Loucy (cell line): ENCODE measurements around the gene RAI14.

Experiments
- H2AFZ ChIP-seq: fragments of 200-600 bp; sonication (generic); 2 replicates; pipeline ENCODE4 v1.6.0; 2016; ENCODE audit warnings: antibody characterized with exemption, mild to moderate bottlenecking, low read length, moderate library complexity
- H3F3A ChIP-seq: fragments of 200-600 bp; 2 replicates; pipeline ENCODE4 v1.6.0; 2016; ENCODE audit warnings: antibody characterized with exemption, low read depth, mild to moderate bottlenecking
- H3K27me3 ChIP-seq: fragments of 200-600 bp; sonication (generic); 2 replicates; pipeline ENCODE4 v1.6.1; 2014; ENCODE audit warnings: low read length, mild to moderate bottlenecking; ENCODE audit not compliant: insufficient read depth, poor library complexity, severe bottlenecking
- H3K36me3 ChIP-seq: fragments of 200-600 bp; sonication (generic); 2 replicates; pipeline ENCODE4 v1.6.1; 2016; ENCODE audit warnings: low read length; ENCODE audit not compliant: insufficient read depth
- H3K4me1 ChIP-seq: fragments of 200-600 bp; sonication (generic); 2 replicates; pipeline ENCODE4 v1.5.1; 2014; ENCODE audit warnings: low read length, mild to moderate bottlenecking; ENCODE audit not compliant: insufficient read depth, poor library complexity, severe bottlenecking
- H3K4me2 ChIP-seq: fragments of 200-600 bp; sonication (generic); 2 replicates; pipeline ENCODE4 v1.6.0; 2014; ENCODE audit warnings: antibody characterized with exemption, low read length, low read depth, mild to moderate bottlenecking; ENCODE audit not compliant: poor library complexity, severe bottlenecking
- H3K4me3 ChIP-seq: fragments of 200-600 bp; sonication (generic); 2 replicates; pipeline ENCODE4 v1.5.1; 2014; ENCODE audit warnings: low read length, mild to moderate bottlenecking, mixed read lengths; ENCODE audit not compliant: poor library complexity, severe bottlenecking
- H3K79me2 ChIP-seq: fragments of 200-600 bp; sonication (generic); 2 replicates; pipeline ENCODE4 v1.6.1; 2014; ENCODE audit warnings: low read length; ENCODE audit not compliant: insufficient read depth
- H3K9ac ChIP-seq: fragments of 200-600 bp; sonication (generic); 2 replicates; pipeline ENCODE4 v1.6.0; 2014; ENCODE audit warnings: mild to moderate bottlenecking, low read depth, low read length, moderate library complexity; ENCODE audit not compliant: poor library complexity, severe bottlenecking
- H3K9me2 ChIP-seq: fragments of 200-600 bp; sonication (generic); replicated peaks from 2 replicates; pipeline ENCODE4 v1.6.1; 2016; ENCODE audit warnings: low read depth, low read length, mixed read lengths
- H3K9me3 ChIP-seq: fragments of 200-600 bp; sonication (generic); 2 replicates; pipeline ENCODE4 v1.6.1; 2014; ENCODE audit warnings: mild to moderate bottlenecking, antibody characterized with exemption, low read length, low read depth; ENCODE audit not compliant: insufficient read depth
- H4K20me1 ChIP-seq: fragments of 200-600 bp; sonication (generic); 2 replicates; pipeline ENCODE4 v1.6.0; 2014; ENCODE audit warnings: antibody characterized with exemption, low read length, mild to moderate bottlenecking; ENCODE audit not compliant: insufficient read depth, poor library complexity, severe bottlenecking
- CTCF ChIP-seq: fragments of 200-600 bp; sonication (generic); conservative IDR thresholded peaks from 2 replicates; pipeline ENCODE4 v1.5.1; 2014; ENCODE audit warnings: mild to moderate bottlenecking, antibody characterized with exemption, low read length
- EZH2phosphoT487 ChIP-seq: fragments of 200-600 bp; IDR thresholded peaks from 2 replicates; pipeline ENCODE4 v1.6.1; 2018; ENCODE audit warnings: antibody characterized with exemption, mild to moderate bottlenecking, moderate library complexity, borderline replicate concordance

RAI14 gene

GRCh38 chr5:34767180-34767579 is 111.1 kb downstream of the RAI14 start:
- H3K36me3 ChIP-seq = peaks cover 6% of the 10 kb centered on the region
- no peaks in the 10 kb centered on the region for H3F3A ChIP-seq
- TF ChIP-seq EZH2phosphoT487 (no peak), CTCF (no peak)
- no peaks in the 10 kb centered on the region for H3K9me3 ChIP-seq
- H4K20me1 ChIP-seq = no peaks in the 10 kb centered on the region
- no peaks in the 10 kb centered on the region for H3K9me2 ChIP-seq
- H3K27me3 ChIP-seq = no peaks in the 10 kb centered on the region
- no peaks in the 10 kb centered on the region for H3K79me2 ChIP-seq
- no peak overlapping the region for H2AFZ ChIP-seq
- no peaks in the 10 kb centered on the region for H3K4me1 ChIP-seq
- no peak overlapping the region for H3K4me2 ChIP-seq
- H3K4me3 ChIP-seq = no peak overlapping the region
- no peak overlapping the region for H3K9ac ChIP-seq

- H3K4me3 ChIP-seq = no peak overlapping the region
- H4K20me1 ChIP-seq = no peaks in the 10 kb centered on the region
- no peaks in the 10 kb centered on the region for H3K9me2 ChIP-seq
- no peaks in the 10 kb centered on the region for H3K27me3 ChIP-seq
- H3K36me3 ChIP-seq = no peaks in the 10 kb centered on the region
- no peaks in the 10 kb centered on the region for H3K4me1 ChIP-seq
- H3K79me2 ChIP-seq = no peaks in the 10 kb centered on the region
- H3K9me3 ChIP-seq = peaks cover under 1% of the 10 kb centered on the region; the same call in 1 of the 2 replicates
- H3K9ac ChIP-seq = no peak overlapping the region
- no peak overlapping the region for H2AFZ ChIP-seq
- H3K4me2 ChIP-seq = no peak overlapping the region
- TF ChIP-seq EZH2phosphoT487 (no peak), CTCF (no peak)
- H3F3A ChIP-seq = no peaks in the 10 kb centered on the region
These were observed 114.4 kb downstream of the RAI14 start for GRCh38 chr5:34770486-34770885.

- Histone ChIP-seq H3F3A (no peaks in the 10 kb centered on the region), H3K27me3 (no peaks in the 10 kb centered on the region), H3K9me3 (peaks cover 6% of the 10 kb centered on the region; the same call in 1 of the 2 replicates), H4K20me1 (no peaks in the 10 kb centered on the region), H3K4me3 (no peak overlapping the region), H3K79me2 (no peaks in the 10 kb centered on the region), H3K9ac (no peak overlapping the region), H3K9me2 (no peaks in the 10 kb centered on the region), H2AFZ (no peak overlapping the region), H3K36me3 (no peaks in the 10 kb centered on the region), H3K4me2 (no peak overlapping the region), H3K4me1 (no peaks in the 10 kb centered on the region)
- TF ChIP-seq EZH2phosphoT487 (no peak), CTCF (no peak)
These were observed 114.9 kb downstream of the RAI14 start for GRCh38 chr5:34771076-34771475.
